ENCODE results near the gene OPRD1.

The OPRD1 gene

GRCh38 chr1:28813931-28814465 lies 2.0 kb downstream of the OPRD1 start:
- TF ChIP-seq TAF1 (IDR thresholded peaks at IDR 0.05; ENCODE audit: low read depth) (no peak), CEBPB (IDR thresholded peaks at IDR 0.05) (no peak), ZBTB7A (IDR thresholded peaks at IDR 0.05; ENCODE audit: low read depth) (no peak), MAX (IDR thresholded peaks at IDR 0.05) (no peak), EGR1 (IDR thresholded peaks at IDR 0.05) (no peak), CREB1 (IDR thresholded peaks at IDR 0.05; ENCODE audit: low read depth) (no peak), RAD21 (IDR thresholded peaks at IDR 0.05; ENCODE audit: low read depth) (no peak), USF1 (IDR thresholded peaks at IDR 0.05) (no peak), TCF12 (IDR thresholded peaks at IDR 0.05; ENCODE audit: low read depth) (no peak), EP300 (IDR thresholded peaks at IDR 0.05; ENCODE audit: borderline replicate concordance) (no peak), REST (IDR thresholded peaks at IDR 0.05; ENCODE audit: low read depth) (no peak)

- TF ChIP-seq REST (IDR thresholded peaks at IDR 0.05; ENCODE audit: low read depth), result no peak
- TF ChIP-seq FOXM1 (IDR thresholded peaks at IDR 0.05; ENCODE audit: borderline replicate concordance, low read depth), result no peak
- no peak for TF ChIP-seq YY1 (IDR thresholded peaks at IDR 0.05; ENCODE audit: low read depth)
- no peak for TF ChIP-seq EP300 (IDR thresholded peaks at IDR 0.05; ENCODE audit: borderline replicate concordance)
- no peak for TF ChIP-seq EGR1 (IDR thresholded peaks at IDR 0.05)
- TF ChIP-seq RAD21 (IDR thresholded peaks at IDR 0.05; ENCODE audit: low read depth), result no peak
- no peak for TF ChIP-seq TCF12 (IDR thresholded peaks at IDR 0.05; ENCODE audit: low read depth)
- TF ChIP-seq TEAD4 (IDR thresholded peaks at IDR 0.05), result no peak
- no peak for TF ChIP-seq NFIC (IDR thresholded peaks at IDR 0.05)
- TF ChIP-seq ZBTB7A (IDR thresholded peaks at IDR 0.05; ENCODE audit: low read depth), result no peak
These were observed 3.7 kb downstream of the OPRD1 start for GRCh38 chr1:28815533-28816185.

GRCh38 chr1:28817133-28817532 lies 5.2 kb downstream of the OPRD1 start:
- TF ChIP-seq USF1 (IDR thresholded peaks at IDR 0.05), result no peak
- TF ChIP-seq CREB1 (IDR thresholded peaks at IDR 0.05; ENCODE audit: low read depth), result no peak
- TF ChIP-seq ZBTB7A (IDR thresholded peaks at IDR 0.05; ENCODE audit: low read depth), result no peak
- TF ChIP-seq RAD21 (IDR thresholded peaks at IDR 0.05; ENCODE audit: low read depth), result no peak
- no peak for TF ChIP-seq REST (IDR thresholded peaks at IDR 0.05; ENCODE audit: low read depth)
- TF ChIP-seq TEAD4 (IDR thresholded peaks at IDR 0.05), result no peak
- TF ChIP-seq TCF12 (IDR thresholded peaks at IDR 0.05; ENCODE audit: low read depth), result no peak
- TF ChIP-seq FOXM1 (IDR thresholded peaks at IDR 0.05; ENCODE audit: borderline replicate concordance, low read depth), result no peak
- TF ChIP-seq YY1 (IDR thresholded peaks at IDR 0.05; ENCODE audit: low read depth), result no peak
- no peak for TF ChIP-seq EGR1 (IDR thresholded peaks at IDR 0.05)
- no peak for TF ChIP-seq EP300 (IDR thresholded peaks at IDR 0.05; ENCODE audit: borderline replicate concordance)
- TF ChIP-seq CEBPB (IDR thresholded peaks at IDR 0.05), result no peak
- TF ChIP-seq NFIC (IDR thresholded peaks at IDR 0.05), result no peak
- no peak for TF ChIP-seq MAX (IDR thresholded peaks at IDR 0.05)
- no peak for TF ChIP-seq TAF1 (IDR thresholded peaks at IDR 0.05; ENCODE audit: low read depth)

- no peak for TF ChIP-seq CEBPB (IDR thresholded peaks at IDR 0.05)
- no peak for TF ChIP-seq REST (IDR thresholded peaks at IDR 0.05; ENCODE audit: low read depth)
- TF ChIP-seq MAX (IDR thresholded peaks at IDR 0.05), result no peak
- no peak for TF ChIP-seq TCF12 (IDR thresholded peaks at IDR 0.05; ENCODE audit: low read depth)
These were observed 7.0 kb downstream of the OPRD1 start for GRCh38 chr1:28819020-28819419.

Measured in Ishikawa (cell line).